C4-2B (cell line): Measurements from ENCODE around the gene SYT5.

Experiments
- ZFX ChIP-seq: fragments of 450-650 bp; IDR thresholded peaks from 2 replicates; pipeline ENCODE4 v1.6.1; 2017
- TF ChIP-seq, protein P1 (sequence below): fragments of 450-650 bp; conservative IDR thresholded peaks from 2 replicates; pipeline ENCODE4 v1.5.1; 2017; ENCODE audit warnings: mild to moderate bottlenecking

DNA sequence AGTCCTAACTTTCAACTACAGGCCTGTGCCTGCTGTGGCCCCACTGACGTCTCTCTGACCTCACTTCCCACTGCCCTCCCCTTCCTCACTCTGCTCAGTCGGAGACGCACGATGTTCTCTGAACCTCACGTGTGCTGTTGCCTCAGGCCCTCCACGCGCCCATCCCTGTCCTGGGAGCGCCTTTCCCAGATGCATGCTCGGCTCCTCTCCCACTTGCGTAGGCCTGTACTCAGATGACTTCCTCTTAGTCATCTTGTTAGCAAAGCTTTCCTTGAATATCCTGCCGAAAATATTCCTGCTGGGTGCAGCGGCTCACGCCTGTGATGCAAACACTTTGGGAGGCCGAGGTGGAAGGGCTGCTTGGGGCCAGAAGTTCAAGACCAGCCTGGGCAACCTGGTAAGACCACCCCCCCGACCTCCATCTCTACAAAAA, 9.3 kb upstream of the SYT5 start:
- TF ChIP-seq, protein P1, sequence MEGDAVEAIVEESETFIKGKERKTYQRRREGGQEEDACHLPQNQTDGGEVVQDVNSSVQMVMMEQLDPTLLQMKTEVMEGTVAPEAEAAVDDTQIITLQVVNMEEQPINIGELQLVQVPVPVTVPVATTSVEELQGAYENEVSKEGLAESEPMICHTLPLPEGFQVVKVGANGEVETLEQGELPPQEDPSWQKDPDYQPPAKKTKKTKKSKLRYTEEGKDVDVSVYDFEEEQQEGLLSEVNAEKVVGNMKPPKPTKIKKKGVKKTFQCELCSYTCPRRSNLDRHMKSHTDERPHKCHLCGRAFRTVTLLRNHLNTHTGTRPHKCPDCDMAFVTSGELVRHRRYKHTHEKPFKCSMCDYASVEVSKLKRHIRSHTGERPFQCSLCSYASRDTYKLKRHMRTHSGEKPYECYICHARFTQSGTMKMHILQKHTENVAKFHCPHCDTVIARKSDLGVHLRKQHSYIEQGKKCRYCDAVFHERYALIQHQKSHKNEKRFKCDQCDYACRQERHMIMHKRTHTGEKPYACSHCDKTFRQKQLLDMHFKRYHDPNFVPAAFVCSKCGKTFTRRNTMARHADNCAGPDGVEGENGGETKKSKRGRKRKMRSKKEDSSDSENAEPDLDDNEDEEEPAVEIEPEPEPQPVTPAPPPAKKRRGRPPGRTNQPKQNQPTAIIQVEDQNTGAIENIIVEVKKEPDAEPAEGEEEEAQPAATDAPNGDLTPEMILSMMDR: no peak
- no peak for TF ChIP-seq ZFX
